DND-41 (cell line): Measurements from ENCODE around the gene AKR7A3.
"Not testable (repeated sequence)": the region's sequence is repeated elsewhere in the genome, so short reads cannot be mapped to it uniquely, and the experiment has no call there.

ENCODE experiments used
- ATAC-seq: fragments of 200-7000 bp; cut with Tn5 transposase; 3 replicates; pipeline ENCODE4 v1.9.1; 2021; ENCODE audit warnings: low read depth; ENCODE audit not compliant: insufficient read depth
- DNase-seq: peaks from one replicate; pipeline ENCODE4 v3.0.0-alpha.2; 2020
- H2AFZ ChIP-seq: 2 replicates; pipeline ENCODE4 v1.6.0; 2012; ENCODE audit warnings: low read depth, low read length
- H3K27ac ChIP-seq: 2 replicates; pipeline ENCODE4 v1.5.1; 2012; ENCODE audit warnings: low read length, inconsistent platforms
- H3K27me3 ChIP-seq: fragments of 200-600 bp; sonication (generic); 2 replicates; pipeline ENCODE4 v1.6.0; 2012; ENCODE audit warnings: low read length, mild to moderate bottlenecking, inconsistent platforms; ENCODE audit not compliant: insufficient read depth, poor library complexity
- H3K36me3 ChIP-seq: 2 replicates; pipeline ENCODE4 v1.5.1; 2012; ENCODE audit warnings: low read length, inconsistent platforms; ENCODE audit not compliant: insufficient read depth
- H3K4me1 ChIP-seq: 2 replicates; pipeline ENCODE4 v1.5.1; 2012; ENCODE audit warnings: mild to moderate bottlenecking, low read length; ENCODE audit not compliant: insufficient read depth
- H3K4me2 ChIP-seq: 2 replicates; pipeline ENCODE4 v1.6.0; 2012; ENCODE audit warnings: mild to moderate bottlenecking, moderate library complexity, low read length, inconsistent platforms; ENCODE audit not compliant: insufficient read depth
- H3K4me3 ChIP-seq, 2 experiments: fragments of 200-600 bp in 1 of 2; shearing (Covaris generic) in 1 of 2; 2 replicates each; pipeline ENCODE4 v1.5.1; 2012 to 2016; ENCODE audit warnings: inconsistent platforms in 2 of 2, low read length in 2 of 2, mild to moderate bottlenecking in 2 of 2, low read depth in 1 of 2, moderate library complexity in 1 of 2
- H3K79me2 ChIP-seq: 2 replicates; pipeline ENCODE4 v1.6.0; 2012; ENCODE audit warnings: low read length, inconsistent platforms; ENCODE audit not compliant: insufficient read depth
- H3K9ac ChIP-seq: 2 replicates; pipeline ENCODE4 v1.6.0; 2012; ENCODE audit warnings: low read depth, mild to moderate bottlenecking, inconsistent platforms, low read length, moderate library complexity
- H3K9me3 ChIP-seq: 2 replicates; pipeline ENCODE4 v1.5.1; 2012; ENCODE audit warnings: low read length, moderate library complexity, mild to moderate bottlenecking, inconsistent platforms; ENCODE audit not compliant: insufficient read depth, severe bottlenecking
- H4K20me1 ChIP-seq: 2 replicates; pipeline ENCODE4 v1.6.0; 2012; ENCODE audit warnings: low read length; ENCODE audit not compliant: insufficient read depth
- EZH2 ChIP-seq: IDR thresholded peaks from 3 replicates; pipeline ENCODE4 v1.6.1; 2012; ENCODE audit warnings: borderline replicate concordance, low read depth, mild to moderate bottlenecking, moderate library complexity, low read length, inconsistent platforms; ENCODE audit not compliant: severe bottlenecking
- TF ChIP-seq, protein P1 (sequence below): IDR thresholded peaks from 2 replicates; pipeline ENCODE4 v1.5.1; 2012; ENCODE audit warnings: borderline replicate concordance, low read length, moderate library complexity, mild to moderate bottlenecking; ENCODE audit not compliant: poor library complexity, severe bottlenecking; ENCODE audit errors: extremely low read depth

Gene AKR7A3

DNA sequence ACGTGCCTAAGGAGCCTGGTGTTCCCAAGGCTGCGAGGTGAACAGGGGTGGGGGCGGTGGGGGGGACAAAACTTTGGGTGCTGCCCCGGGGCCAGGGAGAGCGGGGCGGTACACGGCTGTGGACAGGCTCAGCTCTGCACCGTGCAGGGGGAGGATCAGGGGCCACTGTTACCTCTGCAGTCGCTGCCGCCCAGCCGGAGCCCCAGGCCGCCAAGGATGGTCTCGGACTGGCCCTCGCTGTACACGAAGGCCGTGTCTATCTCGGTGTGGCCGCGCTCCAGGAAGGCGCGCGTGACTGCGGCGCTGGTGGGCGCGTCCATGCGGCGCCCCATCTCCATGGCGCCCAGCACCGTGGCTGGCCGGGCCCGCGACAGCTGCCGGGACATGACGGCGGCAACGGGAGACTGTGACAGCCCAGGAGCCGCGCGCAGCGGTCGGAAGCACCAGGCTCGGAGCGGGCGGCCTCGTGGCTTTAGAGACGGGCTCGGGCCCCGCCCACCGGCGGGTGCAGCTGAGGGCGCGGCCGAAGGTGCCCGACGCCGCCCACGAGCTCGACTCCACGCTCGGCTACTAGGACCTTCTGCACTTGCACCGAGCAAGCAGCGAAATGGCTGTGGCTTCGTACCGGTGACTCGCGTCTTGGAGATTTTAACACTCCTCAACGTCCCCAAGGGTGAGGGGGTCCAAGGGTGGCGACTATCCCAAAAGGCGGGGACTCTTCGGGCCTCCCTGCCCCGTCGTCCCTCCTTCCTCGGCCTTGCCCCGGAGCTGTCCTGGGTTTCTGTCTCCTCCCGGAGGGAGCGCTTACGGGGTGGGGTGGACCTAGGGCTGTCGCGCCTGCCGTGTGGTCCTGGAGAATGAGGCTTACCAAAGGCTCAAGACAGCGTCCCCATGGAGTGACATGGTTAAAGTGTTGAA lies at the start of gene AKR7A3:
Gene AKR7A3, minus strand, starts transcription at position 447 of the 918 bp plus-strand sequence. Its CDS starts 61 bp downstream, at position 386.
- H3K27me3 ChIP-seq, DNase-seq, H3K79me2 ChIP-seq, H3K4me2 ChIP-seq, H3K4me1 ChIP-seq, H3K9ac ChIP-seq, H3K36me3 ChIP-seq, H2AFZ ChIP-seq, H3K27ac ChIP-seq, H3K4me3 ChIP-seq, H4K20me1 ChIP-seq, ATAC-seq, H3K9me3 ChIP-seq: not testable (repeated sequence)

- no peaks in the 10 kb centered on the region for H3K27me3 ChIP-seq
- no peaks in the 10 kb centered on the region for H3K79me2 ChIP-seq
- H3K4me3 ChIP-seq: no peak overlapping the region
- DNase-seq (no peak), ATAC-seq (no peak)
- H3K27ac ChIP-seq: no peak overlapping the region
- TF ChIP-seq EZH2: no peak
- TF ChIP-seq, protein P1, sequence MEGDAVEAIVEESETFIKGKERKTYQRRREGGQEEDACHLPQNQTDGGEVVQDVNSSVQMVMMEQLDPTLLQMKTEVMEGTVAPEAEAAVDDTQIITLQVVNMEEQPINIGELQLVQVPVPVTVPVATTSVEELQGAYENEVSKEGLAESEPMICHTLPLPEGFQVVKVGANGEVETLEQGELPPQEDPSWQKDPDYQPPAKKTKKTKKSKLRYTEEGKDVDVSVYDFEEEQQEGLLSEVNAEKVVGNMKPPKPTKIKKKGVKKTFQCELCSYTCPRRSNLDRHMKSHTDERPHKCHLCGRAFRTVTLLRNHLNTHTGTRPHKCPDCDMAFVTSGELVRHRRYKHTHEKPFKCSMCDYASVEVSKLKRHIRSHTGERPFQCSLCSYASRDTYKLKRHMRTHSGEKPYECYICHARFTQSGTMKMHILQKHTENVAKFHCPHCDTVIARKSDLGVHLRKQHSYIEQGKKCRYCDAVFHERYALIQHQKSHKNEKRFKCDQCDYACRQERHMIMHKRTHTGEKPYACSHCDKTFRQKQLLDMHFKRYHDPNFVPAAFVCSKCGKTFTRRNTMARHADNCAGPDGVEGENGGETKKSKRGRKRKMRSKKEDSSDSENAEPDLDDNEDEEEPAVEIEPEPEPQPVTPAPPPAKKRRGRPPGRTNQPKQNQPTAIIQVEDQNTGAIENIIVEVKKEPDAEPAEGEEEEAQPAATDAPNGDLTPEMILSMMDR: no peak
- H3K9me3 ChIP-seq: no peaks in the 10 kb centered on the region
- H2AFZ ChIP-seq: no peak overlapping the region
- no peaks in the 10 kb centered on the region for H3K4me1 ChIP-seq
- 0 out of 2 replicates have a peak, but pooled peaks cover 13% of the 10 kb centered on the region for H4K20me1 ChIP-seq
- H3K9ac ChIP-seq: no peak overlapping the region
- peaks cover 35% of the 10 kb centered on the region for H3K36me3 ChIP-seq
- no peak overlapping the region for H3K4me2 ChIP-seq
These were observed 49.8 kb upstream of the AKR7A3 start for GRCh38 chr1:19338323-19338762.

- no peak overlapping the region for H3K27ac ChIP-seq
These were observed 48.7 kb upstream of the AKR7A3 start for GRCh38 chr1:19337289-19337688.

DNA sequence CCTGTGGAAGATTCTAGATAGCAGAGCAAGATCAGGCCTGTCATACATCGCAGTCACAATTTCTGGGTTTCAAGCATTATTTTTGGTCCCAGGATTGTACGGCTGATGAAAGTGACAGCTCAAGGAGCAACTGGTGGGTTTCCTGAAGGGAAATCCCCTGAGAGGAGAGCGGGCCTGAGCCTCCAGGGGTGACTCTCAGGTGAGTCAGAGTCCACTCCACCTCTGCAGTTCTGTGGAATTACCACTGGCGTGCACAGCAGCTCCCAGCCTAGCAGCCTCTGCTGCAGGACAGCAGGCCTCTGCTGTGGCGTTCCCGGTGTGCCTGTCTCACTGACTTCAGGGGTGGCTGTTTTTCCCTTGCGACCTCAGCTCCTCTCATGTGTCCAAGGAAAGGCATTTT lies 48.0 kb upstream of the AKR7A3 start:
- H3K27ac ChIP-seq: no peak overlapping the region
- peaks cover 4% of the 10 kb centered on the region; the same call in 1 of the 2 replicates for H4K20me1 ChIP-seq
- no peaks in the 10 kb centered on the region for H3K4me1 ChIP-seq
- H3K79me2 ChIP-seq: no peaks in the 10 kb centered on the region
- DNase-seq (no peak), ATAC-seq (no peak)
- H3K9ac ChIP-seq: no peak overlapping the region
- no peaks in the 10 kb centered on the region for H3K27me3 ChIP-seq
- no peak overlapping the region for H3K4me3 ChIP-seq
- no peak overlapping the region for H2AFZ ChIP-seq
- TF ChIP-seq, protein P1: no peak
- TF ChIP-seq EZH2: no peak
- no peak overlapping the region for H3K4me2 ChIP-seq
- H3K36me3 ChIP-seq: peaks cover 17% of the 10 kb centered on the region
- H3K9me3 ChIP-seq: no peaks in the 10 kb centered on the region

More at GRCh38 chr1:19337289-19337688, 48.7 kb upstream of the AKR7A3 start:
- Histone ChIP-seq H3K9ac (no peak overlapping the region), H4K20me1 (0 out of 2 replicates have a peak, but pooled peaks cover 11% of the 10 kb centered on the region), H3K9me3 (no peaks in the 10 kb centered on the region), H3K4me1 (no peaks in the 10 kb centered on the region), H2AFZ (no peak overlapping the region), H3K4me2 (no peak overlapping the region), H3K27me3 (no peaks in the 10 kb centered on the region), H3K4me3 (no peak overlapping the region), H3K36me3 (peaks cover 24% of the 10 kb centered on the region), H3K79me2 (no peaks in the 10 kb centered on the region)
- DNase-seq (no peak), ATAC-seq (no peak)
- TF ChIP-seq EZH2: no peak
- TF ChIP-seq, protein P1: no peak
